ENCODE results near the gene VEPH1.

Gene VEPH1

DNA sequence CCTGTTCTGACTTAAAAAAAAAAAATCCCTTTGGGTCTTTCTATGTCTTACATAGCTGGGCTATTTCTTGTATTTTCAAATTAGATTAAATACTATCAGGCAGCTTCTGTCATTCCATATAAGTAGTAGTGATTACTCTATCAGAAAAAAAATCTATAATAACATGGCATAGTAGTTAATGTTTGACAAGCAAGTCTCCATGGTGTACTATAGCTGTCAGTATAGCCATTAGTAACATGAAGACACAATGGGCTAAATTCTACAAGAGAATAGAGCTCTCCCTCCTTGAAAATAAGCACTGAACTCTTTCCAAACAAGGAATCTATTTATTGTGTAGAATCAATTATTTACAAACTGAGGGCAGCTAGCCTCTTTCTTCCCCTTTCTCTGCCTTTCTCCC, 19.4 kb upstream of the VEPH1 start:
- DNase-seq, result no peak

DNA sequence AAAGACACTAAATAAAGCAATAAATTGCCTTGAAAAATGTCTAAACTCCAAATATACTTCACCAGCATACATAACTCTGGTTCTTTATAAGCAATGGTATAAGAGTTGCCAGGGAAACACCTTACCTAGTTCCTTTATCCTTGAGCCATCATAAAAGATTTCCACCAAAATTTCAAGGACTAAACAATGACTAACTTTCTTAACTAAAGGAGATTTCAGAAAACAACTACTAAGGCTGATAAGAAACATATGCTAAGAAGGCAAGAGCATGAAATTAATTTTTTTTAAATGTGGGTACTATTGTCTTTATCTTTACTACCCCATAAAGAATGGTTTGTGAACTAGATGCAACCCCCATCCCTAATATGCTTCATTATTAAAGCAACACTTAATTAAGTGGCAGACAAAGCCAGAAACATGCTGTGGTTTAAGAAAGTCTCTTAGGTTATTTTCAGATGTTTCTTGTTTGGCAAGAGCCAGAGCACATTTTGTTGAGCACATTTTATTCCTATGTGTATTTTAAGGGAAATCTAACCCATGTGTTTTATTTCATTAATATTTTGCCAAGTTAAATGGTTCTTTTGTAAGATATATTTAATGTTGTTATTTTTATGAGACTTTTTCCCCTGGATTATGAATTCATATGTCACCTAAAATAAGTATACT, 17.4 kb upstream of the VEPH1 start:
- no peak for DNase-seq

DNA sequence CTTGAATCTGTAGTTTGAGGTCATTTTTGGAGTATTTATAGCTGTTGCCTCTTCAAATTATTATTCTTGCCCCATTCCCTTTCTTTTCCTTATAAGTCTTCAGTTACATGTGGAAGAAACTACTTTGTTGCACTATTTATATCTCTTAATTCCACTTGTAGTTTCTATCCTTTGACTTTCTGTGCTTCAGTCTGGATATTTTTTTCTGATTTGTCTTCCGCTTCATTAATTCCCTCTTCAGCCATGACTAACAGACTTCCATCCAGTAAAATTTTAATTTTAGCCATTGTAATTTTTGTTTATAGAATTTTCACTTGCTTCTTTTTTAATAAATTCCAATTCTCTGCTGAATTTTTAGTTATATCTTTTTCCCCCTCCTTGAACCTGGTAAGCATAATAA, 15.7 kb upstream of the VEPH1 start:
- DNase-seq, result no peak

- DNase-seq, result no peak
Measured at GRCh38 chr3:157516928-157517327, 13.7 kb upstream of the VEPH1 start.

- no peak for DNase-seq
Measured at GRCh38 chr3:157515398-157515797, 12.2 kb upstream of the VEPH1 start.

GRCh38 chr3:157514371-157514895, 11.2 kb upstream of the VEPH1 start:
- DNase-seq, result no peak

DNA sequence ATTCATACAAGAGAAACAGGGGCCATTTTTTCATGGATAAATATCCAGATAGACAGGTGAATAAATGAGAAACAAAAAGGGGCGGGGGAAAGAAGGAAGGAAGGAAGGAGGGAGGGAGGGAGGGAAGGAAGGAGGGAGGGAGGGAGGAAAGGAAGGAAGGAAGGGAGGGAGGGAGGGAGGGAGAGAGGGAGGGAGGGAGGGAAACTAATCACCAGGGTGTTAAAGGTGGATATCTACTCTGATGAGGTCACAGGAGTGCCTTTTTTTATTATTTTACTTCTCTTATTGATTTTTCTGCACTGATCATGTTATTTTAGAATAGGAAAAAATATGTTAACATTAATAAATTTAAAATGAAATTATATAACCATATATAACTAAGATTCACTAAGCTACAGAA, 10.4 kb upstream of the VEPH1 start:
- DNase-seq, result no peak

DNA sequence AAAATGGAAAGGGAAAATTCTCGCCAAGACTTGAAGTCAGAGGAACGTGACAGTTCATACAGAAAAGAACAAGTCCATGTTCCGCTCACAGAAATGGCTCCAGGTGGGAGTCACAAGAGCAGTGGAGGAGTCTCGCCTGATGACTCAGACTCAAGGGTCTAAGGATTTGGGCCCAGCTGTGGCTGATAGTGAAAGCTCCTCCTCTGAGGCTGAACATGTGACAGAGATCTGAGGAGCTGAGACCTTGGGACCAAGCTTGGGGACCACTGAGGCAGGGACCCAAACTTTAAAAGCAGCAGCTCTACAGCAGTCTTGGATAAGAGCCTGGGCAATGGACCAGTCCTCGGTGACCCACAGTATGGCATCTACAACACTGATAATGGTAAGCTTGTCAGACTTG, 9.3 kb upstream of the VEPH1 start:
- no peak for DNase-seq

- DNase-seq, result no peak
Measured at GRCh38 chr3:157508461-157508860, 5.2 kb upstream of the VEPH1 start.

DNA sequence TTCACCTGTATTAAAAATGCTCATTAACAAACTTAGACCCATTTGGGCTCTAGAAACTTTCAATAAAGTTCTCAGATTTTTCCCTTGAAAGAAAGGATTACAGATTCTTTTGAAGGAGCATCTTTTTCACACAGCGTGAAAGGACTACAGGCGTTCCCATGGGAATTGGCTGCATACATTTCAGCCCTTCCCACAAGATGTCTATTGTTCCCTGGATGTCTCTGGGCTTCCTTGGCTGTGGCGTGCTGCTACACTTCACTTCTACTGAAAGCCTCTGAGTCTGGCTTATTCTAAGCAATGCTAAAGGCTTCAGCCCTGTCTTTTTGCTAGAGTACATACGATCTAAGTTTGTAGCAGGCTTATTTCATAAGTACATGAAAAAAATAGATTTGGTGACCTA, 1.4 kb downstream of the VEPH1 start:
- no peak for DNase-seq

DNA sequence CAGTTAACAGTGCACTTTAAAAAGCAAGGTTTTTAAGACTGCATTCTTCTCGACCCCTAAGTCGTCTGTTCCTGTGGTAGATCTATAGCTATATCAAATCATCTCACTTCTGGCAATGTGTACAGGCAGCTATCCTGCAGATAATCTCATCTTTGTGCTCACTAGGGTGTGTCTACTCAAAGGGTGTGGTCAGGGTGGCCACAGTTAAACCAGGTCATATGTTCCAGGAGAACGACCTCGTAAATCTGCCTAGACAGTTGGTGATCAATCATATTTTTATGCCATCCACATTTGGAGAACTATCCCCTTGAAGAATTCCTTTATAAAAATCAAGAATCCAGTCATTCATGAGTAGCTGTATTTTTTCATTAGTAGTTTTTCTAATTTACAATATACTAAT, 3.0 kb downstream of the VEPH1 start:
- no peak for DNase-seq

- no peak for DNase-seq
Measured at GRCh38 chr3:157499342-157499963, 3.8 kb downstream of the VEPH1 start.

GRCh38 chr3:157498371-157498770, 4.8 kb downstream of the VEPH1 start:
- DNase-seq, result no peak

DNA sequence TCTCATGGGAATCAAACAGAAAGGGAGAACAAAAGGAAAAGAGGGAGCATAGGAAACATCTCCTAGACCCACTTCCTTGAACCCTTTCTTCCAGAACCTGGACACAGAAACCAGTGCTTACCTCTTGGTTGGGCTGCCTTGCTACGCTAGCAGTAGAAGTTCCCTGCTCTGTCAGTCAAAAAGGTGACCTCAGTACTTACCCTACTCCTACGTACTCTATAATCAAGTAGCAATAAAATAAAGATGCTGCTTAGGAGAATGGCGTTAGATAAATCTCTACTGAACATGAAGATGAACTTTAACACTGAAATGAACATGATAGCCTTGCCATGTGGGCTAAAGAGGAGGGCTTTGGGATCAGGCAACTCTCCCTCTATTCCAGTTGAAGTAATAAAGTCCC, 7.4 kb downstream of the VEPH1 start:
- DNase-seq, result no peak

GRCh38 chr3:157494581-157495281, 8.5 kb downstream of the VEPH1 start:
- no peak for DNase-seq

GRCh38 chr3:157493627-157494550, 9.3 kb downstream of the VEPH1 start:
- DNase-seq, result no peak

GRCh38 chr3:157491136-157491535, 12.1 kb downstream of the VEPH1 start:
- no peak for DNase-seq

GRCh38 chr3:157488144-157488543, 15.1 kb downstream of the VEPH1 start:
- DNase-seq, result no peak

GRCh38 chr3:157487339-157487738, 15.9 kb downstream of the VEPH1 start:
- DNase-seq, result no peak

DNA sequence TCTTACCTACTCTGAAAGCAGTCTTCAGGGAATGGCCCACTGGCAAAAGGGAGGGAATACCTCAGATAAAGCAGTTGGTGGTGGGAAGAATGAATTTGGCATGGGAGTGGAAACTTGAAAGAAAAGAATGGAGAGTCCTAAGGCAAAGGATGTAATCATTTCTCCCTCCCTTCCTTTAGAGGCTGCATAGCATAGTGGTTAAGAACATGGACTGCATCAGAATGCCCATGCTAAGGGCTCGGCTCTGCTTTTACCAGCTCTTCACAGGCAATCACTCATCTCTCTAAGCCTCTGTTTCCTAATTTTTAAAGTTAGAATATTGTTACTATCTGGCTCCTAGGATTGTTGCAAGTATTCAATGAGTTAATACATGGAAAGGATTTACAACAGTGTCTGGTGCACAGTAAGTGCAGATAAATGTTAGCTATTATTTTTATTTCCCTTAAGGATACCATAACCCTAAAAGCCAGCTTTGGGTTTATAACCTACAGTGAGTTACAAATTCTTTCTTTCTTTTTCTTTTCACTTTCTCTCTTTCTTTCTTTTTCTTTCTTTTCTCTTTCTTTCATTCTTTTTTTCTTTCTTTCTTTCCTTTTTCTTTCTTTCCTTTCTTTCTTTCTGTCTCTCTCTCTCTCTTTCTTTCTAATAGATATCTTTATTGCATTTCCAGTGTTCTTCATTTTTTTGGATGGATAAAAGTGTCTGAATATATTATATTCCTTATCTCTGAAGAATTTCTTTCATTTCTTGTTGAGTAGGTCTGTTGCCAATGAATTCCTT, 23.6 kb downstream of the VEPH1 start:
- no peak for DNase-seq

GRCh38 chr3:157477441-157477840, 25.8 kb downstream of the VEPH1 start:
- DNase-seq, result no peak

DNA sequence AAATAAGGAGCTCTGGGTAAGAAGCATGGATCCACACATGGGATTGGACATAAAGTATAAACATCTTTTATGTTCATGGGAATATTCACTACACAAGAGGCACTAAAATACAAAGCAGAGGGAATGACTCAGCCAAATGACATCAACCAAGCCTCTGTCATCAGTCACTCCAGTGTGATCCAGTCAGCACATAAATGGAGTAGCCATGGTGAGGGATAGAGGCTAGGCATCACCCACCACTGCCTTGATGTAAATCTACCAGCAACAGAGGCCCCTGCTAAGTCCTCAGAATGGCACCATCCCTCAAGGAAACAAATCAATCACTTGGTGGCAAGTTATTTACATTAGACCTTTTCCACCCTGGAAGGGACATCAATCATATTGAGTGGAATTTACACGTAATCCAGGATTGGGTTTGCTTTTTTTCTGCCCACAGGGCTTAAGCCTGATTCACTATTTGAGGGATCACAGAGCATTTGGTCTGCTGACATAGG, 27.2 kb downstream of the VEPH1 start:
- DNase-seq, result no peak
